Measurements from ENCODE around the gene CRIP2.

CRIP2 gene
- 12.4 to 42.5 reads per million in 2 donors for total RNA-seq

GRCh38 chr14:105474483-105475268, at the start of gene CRIP2:
TSS of gene CRIP2 (plus strand) at chr14:105474821. CDS start at chr14:105474863, 42 bp downstream.
- peak; percentile 52 for DNase-seq

- DNase-seq: no peak
These were observed 49.8 kb upstream of the CRIP2 start for GRCh38 chr14:105424861-105425260.

GRCh38 chr14:105425823-105426247, 48.8 kb upstream of the CRIP2 start:
- no peak for DNase-seq

GRCh38 chr14:105426416-105427130, 48.0 kb upstream of the CRIP2 start:
- DNase-seq: no peak

- no peak for DNase-seq
These were observed 47.2 kb upstream of the CRIP2 start for GRCh38 chr14:105427412-105427811.

- no peak for DNase-seq
These were observed 46.6 kb upstream of the CRIP2 start for GRCh38 chr14:105427936-105428485.

- no peak for DNase-seq
These were observed 44.6 kb upstream of the CRIP2 start for GRCh38 chr14:105430042-105430441.

- DNase-seq: no peak
These were observed 44.1 kb upstream of the CRIP2 start for GRCh38 chr14:105430565-105430964.

- no peak for DNase-seq
These were observed 43.4 kb upstream of the CRIP2 start for GRCh38 chr14:105431256-105431655.

GRCh38 chr14:105432657-105433056, 42.0 kb upstream of the CRIP2 start:
- no peak for DNase-seq

- no peak for DNase-seq
These were observed 41.4 kb upstream of the CRIP2 start for GRCh38 chr14:105433161-105433605.

- no peak for DNase-seq
These were observed 38.2 kb upstream of the CRIP2 start for GRCh38 chr14:105436402-105436801.

GRCh38 chr14:105436891-105437722, 37.5 kb upstream of the CRIP2 start:
- DNase-seq: no peak

GRCh38 chr14:105437723-105438500, 36.7 kb upstream of the CRIP2 start:
- no peak for DNase-seq

GRCh38 chr14:105439179-105439578, 35.4 kb upstream of the CRIP2 start:
- no peak for DNase-seq

GRCh38 chr14:105439710-105440553, 34.7 kb upstream of the CRIP2 start:
- DNase-seq: no peak

GRCh38 chr14:105440554-105440900, 34.1 kb upstream of the CRIP2 start:
- DNase-seq: no peak

- no peak for DNase-seq
These were observed 33.6 kb upstream of the CRIP2 start for GRCh38 chr14:105440992-105441391.

- no peak for DNase-seq
These were observed 32.5 kb upstream of the CRIP2 start for GRCh38 chr14:105442125-105442524.

GRCh38 chr14:105442834-105443233, 31.8 kb upstream of the CRIP2 start:
- DNase-seq: no peak

- DNase-seq: no peak
These were observed 29.8 kb upstream of the CRIP2 start for GRCh38 chr14:105444859-105445258.

All from T-helper 9 cell (primary cell).